ENCODE measurements around the gene TFB1M.
"Not testable (repeated sequence)": the region's sequence is repeated elsewhere in the genome, so short reads cannot be mapped to it uniquely, and the experiment has no call there.

The TFB1M gene

GRCh38 chr6:155329460-155330132, 15.3 kb upstream of the TFB1M start:
- no peak for DNase-seq (ENCODE audit: low spot score)

GRCh38 chr6:155328539-155329459, 14.5 kb upstream of the TFB1M start:
- DNase-seq (ENCODE audit: low spot score): no peak

GRCh38 chr6:155328074-155328538, 13.8 kb upstream of the TFB1M start:
- no peak for DNase-seq (ENCODE audit: low spot score)

- DNase-seq (ENCODE audit: low spot score): no peak
Measured at GRCh38 chr6:155327326-155328073, 13.2 kb upstream of the TFB1M start.

- no peak for DNase-seq (ENCODE audit: low spot score)
Measured at GRCh38 chr6:155325700-155326516, 11.6 kb upstream of the TFB1M start.

GRCh38 chr6:155324993-155325392, 10.7 kb upstream of the TFB1M start:
- no peak for DNase-seq (ENCODE audit: low spot score)

- DNase-seq (ENCODE audit: low spot score): no peak
Measured at GRCh38 chr6:155324172-155324571, 9.9 kb upstream of the TFB1M start.

- DNase-seq (ENCODE audit: low spot score): no peak
Measured at GRCh38 chr6:155319902-155320301, 5.6 kb upstream of the TFB1M start.

- DNase-seq (ENCODE audit: low spot score): no peak
Measured at GRCh38 chr6:155317186-155317585, 2.9 kb upstream of the TFB1M start.

GRCh38 chr6:155316419-155316818, 2.1 kb upstream of the TFB1M start:
- no peak for DNase-seq (ENCODE audit: low spot score)

- DNase-seq (ENCODE audit: low spot score): no peak
Measured at GRCh38 chr6:155315516-155315871, 1.2 kb upstream of the TFB1M start.

GRCh38 chr6:155314773-155315515, 660 bp upstream of the TFB1M start:
- no peak for DNase-seq (ENCODE audit: low spot score)

GRCh38 chr6:155313602-155314091, 637 bp downstream of the TFB1M start:
- no peak for DNase-seq (ENCODE audit: low spot score)

- DNase-seq (ENCODE audit: low spot score): not testable (repeated sequence)
Measured at GRCh38 chr6:155312950-155313349, 1.3 kb downstream of the TFB1M start.

GRCh38 chr6:155311583-155311982, 2.7 kb downstream of the TFB1M start:
- DNase-seq (ENCODE audit: low spot score): no peak

- no peak for DNase-seq (ENCODE audit: low spot score)
Measured at GRCh38 chr6:155311086-155311485, 3.2 kb downstream of the TFB1M start.

- no peak for DNase-seq (ENCODE audit: low spot score)
Measured at GRCh38 chr6:155310596-155310995, 3.7 kb downstream of the TFB1M start.

- no peak for DNase-seq (ENCODE audit: low spot score)
Measured at GRCh38 chr6:155309150-155309549, 5.1 kb downstream of the TFB1M start.

GRCh38 chr6:155306958-155307357, 7.3 kb downstream of the TFB1M start:
- no peak for DNase-seq (ENCODE audit: low spot score)

- no peak for DNase-seq (ENCODE audit: low spot score)
Measured at GRCh38 chr6:155303361-155303870, 10.9 kb downstream of the TFB1M start.

GRCh38 chr6:155301867-155302266, 12.4 kb downstream of the TFB1M start:
- no peak for DNase-seq (ENCODE audit: low spot score)
